GM20000 (cell line): ENCODE measurements around the gene PLEKHA6.

Source experiments
- DNase-seq: peaks from one replicate; pipeline ENCODE4 v3.0.0; 2012; ENCODE audit warnings: low spot score
- TF ChIP-seq, protein P1 (sequence below): IDR thresholded peaks from 2 replicates; pipeline ENCODE4 v1.5.1; 2012; ENCODE audit warnings: mild to moderate bottlenecking, control low read depth; ENCODE audit errors: extremely low read depth, missing control alignments

The PLEKHA6 gene

GRCh38 chr1:204225841-204226735, 133.6 kb downstream of the PLEKHA6 start:
- TF ChIP-seq, protein P1, sequence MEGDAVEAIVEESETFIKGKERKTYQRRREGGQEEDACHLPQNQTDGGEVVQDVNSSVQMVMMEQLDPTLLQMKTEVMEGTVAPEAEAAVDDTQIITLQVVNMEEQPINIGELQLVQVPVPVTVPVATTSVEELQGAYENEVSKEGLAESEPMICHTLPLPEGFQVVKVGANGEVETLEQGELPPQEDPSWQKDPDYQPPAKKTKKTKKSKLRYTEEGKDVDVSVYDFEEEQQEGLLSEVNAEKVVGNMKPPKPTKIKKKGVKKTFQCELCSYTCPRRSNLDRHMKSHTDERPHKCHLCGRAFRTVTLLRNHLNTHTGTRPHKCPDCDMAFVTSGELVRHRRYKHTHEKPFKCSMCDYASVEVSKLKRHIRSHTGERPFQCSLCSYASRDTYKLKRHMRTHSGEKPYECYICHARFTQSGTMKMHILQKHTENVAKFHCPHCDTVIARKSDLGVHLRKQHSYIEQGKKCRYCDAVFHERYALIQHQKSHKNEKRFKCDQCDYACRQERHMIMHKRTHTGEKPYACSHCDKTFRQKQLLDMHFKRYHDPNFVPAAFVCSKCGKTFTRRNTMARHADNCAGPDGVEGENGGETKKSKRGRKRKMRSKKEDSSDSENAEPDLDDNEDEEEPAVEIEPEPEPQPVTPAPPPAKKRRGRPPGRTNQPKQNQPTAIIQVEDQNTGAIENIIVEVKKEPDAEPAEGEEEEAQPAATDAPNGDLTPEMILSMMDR: no peak
- DNase-seq: no peak

DNA sequence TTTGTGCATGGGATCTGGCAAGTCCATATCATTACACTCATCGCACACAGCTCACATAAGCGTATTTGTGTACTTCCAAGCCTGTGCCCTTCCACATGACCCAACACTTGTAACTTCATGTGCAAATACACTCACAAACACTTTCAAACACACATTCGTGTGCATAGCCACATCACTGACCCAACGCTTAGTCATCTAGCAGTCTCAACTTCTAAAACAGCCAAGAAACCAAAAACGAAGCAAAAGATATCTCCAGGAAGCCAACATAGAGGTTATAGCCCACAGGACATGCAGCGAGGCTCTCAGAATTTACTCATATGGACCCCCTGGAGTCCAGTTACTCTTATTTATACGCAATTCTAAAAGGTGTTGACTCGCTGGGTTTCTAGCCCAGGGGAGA, 135.1 kb downstream of the PLEKHA6 start:
- DNase-seq: no peak
- TF ChIP-seq, protein P1: no peak

GRCh38 chr1:204223129-204223860, 136.4 kb downstream of the PLEKHA6 start:
- DNase-seq: no peak
- TF ChIP-seq, protein P1: no peak

- DNase-seq: no peak
- TF ChIP-seq, protein P1: no peak
These were observed 137.0 kb downstream of the PLEKHA6 start for GRCh38 chr1:204222764-204223055.

- TF ChIP-seq, protein P1: no peak
These were observed 137.5 kb downstream of the PLEKHA6 start for GRCh38 chr1:204222006-204222763.

DNA sequence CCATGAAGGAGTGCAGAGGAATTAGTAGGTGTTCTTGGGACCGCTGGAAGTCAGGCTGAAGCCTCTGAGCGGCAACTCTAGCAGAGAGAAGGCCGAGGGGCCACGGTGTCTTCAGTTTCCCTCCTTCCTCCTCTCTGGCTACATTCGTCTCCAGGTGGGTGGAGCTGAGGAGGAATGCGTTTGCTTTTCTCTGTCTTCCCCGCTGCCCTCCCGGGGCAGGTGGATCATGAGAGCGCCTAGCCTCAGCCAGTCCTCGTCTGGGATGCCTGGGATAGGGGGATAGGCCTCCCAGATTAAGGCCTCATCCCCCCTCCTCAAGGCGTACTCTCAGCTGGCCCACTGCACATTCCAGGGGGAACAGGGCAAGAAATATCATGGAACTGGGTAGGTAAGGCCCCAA, 138.5 kb downstream of the PLEKHA6 start:
- no peak for DNase-seq
- TF ChIP-seq, protein P1: no peak

More at GRCh38 chr1:204222006-204222763, 137.5 kb downstream of the PLEKHA6 start:
- no peak for DNase-seq
